Upper lobe of right lung (tissue), 1 donor: Measurements from ENCODE around the gene NDUFB10. TPM values are rescaled to one million over a fixed set of nuclear protein-coding genes. Genes with fewer than 3 reads are reported as not detected.

Experiments
- ATAC-seq: fragments of 200-7000 bp; cut with Tn5 transposase; one replicate; pipeline ENCODE4 v1.9.1; 2020; ENCODE audit warnings: mild to moderate bottlenecking, moderate library complexity
- DNase-seq: peaks from one replicate; pipeline ENCODE4 v3.0.0-alpha.2; 2020
- H3K27ac ChIP-seq: fragments of 200-600 bp; one replicate; pipeline ENCODE4 v1.8.0; 2022
- H3K27me3 ChIP-seq: fragments of 200-600 bp; one replicate; pipeline ENCODE4 v1.8.0; 2022; ENCODE audit warnings: mild to moderate bottlenecking
- H3K36me3 ChIP-seq: fragments of 200-600 bp; one replicate; pipeline ENCODE4 v1.8.0; 2022
- H3K4me1 ChIP-seq: fragments of 200-600 bp; one replicate; pipeline ENCODE4 v1.8.0; 2022
- H3K4me3 ChIP-seq: fragments of 200-600 bp; one replicate; pipeline ENCODE4 v1.8.0; 2022; ENCODE audit warnings: mild to moderate bottlenecking
- H3K9me3 ChIP-seq: fragments of 200-600 bp; one replicate; pipeline ENCODE4 v1.8.0; 2022
- intact Hi-C: fragments of 100-400 bp; cut with DNase I; formaldehyde crosslinking; loops from one replicate; pipeline ENCODE4 v1.11.0; 2022
- total RNA-seq: library from RNA; stranded (reverse); fragmentation: NEBNext Ultra II Directional; extraction: Animal tissue kit (Norgen Biotek cat#: 25700); gene quantifications from one replicate; pipeline ENCODE4 v1.2.1, GENCODE V29; 2021
- TF ChIP-seq, protein P1 (sequence below): fragments of 200-600 bp; IDR thresholded peaks from one replicate; pipeline ENCODE4 v1.8.0; 2022; ENCODE audit warnings: antibody characterized with exemption
- donor health status: DM: no; HTN: yes; CAD: no; lungs with severe emphysema.

Gene NDUFB10
- total RNA-seq, 1 donor from 2014 or later, result 86.7 TPM

- Histone ChIP-seq H3K27me3 (peaks cover 27% of the 10 kb centered on the region), H3K27ac (peak overlapping the region; percentile 53), H3K36me3 (peaks cover 8% of the 10 kb centered on the region), H3K9me3 (no peaks in the 10 kb centered on the region), H3K4me1 (peaks cover 16% of the 10 kb centered on the region), H3K4me3 (peak overlapping the region; percentile 41)
- intact Hi-C loops, result no loop called here
- ATAC-seq (peak; percentile 93), DNase-seq (peak; percentile 97)
- TF ChIP-seq, protein P1, sequence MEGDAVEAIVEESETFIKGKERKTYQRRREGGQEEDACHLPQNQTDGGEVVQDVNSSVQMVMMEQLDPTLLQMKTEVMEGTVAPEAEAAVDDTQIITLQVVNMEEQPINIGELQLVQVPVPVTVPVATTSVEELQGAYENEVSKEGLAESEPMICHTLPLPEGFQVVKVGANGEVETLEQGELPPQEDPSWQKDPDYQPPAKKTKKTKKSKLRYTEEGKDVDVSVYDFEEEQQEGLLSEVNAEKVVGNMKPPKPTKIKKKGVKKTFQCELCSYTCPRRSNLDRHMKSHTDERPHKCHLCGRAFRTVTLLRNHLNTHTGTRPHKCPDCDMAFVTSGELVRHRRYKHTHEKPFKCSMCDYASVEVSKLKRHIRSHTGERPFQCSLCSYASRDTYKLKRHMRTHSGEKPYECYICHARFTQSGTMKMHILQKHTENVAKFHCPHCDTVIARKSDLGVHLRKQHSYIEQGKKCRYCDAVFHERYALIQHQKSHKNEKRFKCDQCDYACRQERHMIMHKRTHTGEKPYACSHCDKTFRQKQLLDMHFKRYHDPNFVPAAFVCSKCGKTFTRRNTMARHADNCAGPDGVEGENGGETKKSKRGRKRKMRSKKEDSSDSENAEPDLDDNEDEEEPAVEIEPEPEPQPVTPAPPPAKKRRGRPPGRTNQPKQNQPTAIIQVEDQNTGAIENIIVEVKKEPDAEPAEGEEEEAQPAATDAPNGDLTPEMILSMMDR, result no peak
These were observed 32.8 kb downstream of the NDUFB10 start for GRCh38 chr16:1991948-1992703.

DNA sequence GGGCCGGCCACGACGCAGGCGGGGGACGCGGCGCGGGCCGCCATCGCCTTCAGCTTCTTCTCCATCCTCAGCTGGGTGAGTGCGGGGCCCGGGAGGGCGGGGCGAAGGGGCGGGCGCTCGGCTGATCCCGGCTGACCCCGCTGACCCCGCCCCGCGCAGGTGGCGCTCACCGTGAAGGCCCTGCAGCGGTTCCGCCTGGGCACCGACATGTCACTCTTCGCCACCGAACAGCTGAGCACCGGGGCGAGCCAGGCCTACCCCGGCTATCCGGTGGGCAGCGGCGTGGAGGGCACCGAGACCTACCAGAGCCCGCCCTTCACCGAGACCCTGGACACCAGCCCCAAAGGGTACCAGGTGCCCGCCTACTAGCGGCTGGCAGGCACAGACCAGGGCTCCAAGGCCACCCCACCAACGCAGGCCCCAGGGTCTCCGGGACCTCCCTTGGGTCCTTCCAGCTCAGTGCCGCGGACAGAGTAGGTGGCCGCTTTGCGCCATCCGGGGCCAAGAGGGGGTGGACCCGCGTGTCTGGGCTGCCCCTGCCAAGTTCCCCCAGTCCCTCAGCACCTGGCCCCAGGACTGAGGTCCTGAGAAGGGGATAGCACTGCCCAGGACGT, 33.5 kb downstream of the NDUFB10 start:
- Histone ChIP-seq H3K27me3 (peaks cover 27% of the 10 kb centered on the region), H3K4me3 (no peak overlapping the region), H3K36me3 (peaks cover 13% of the 10 kb centered on the region), H3K9me3 (no peaks in the 10 kb centered on the region), H3K4me1 (peaks cover 16% of the 10 kb centered on the region), H3K27ac (no peak overlapping the region)
- ATAC-seq (no peak), DNase-seq (no peak)
- TF ChIP-seq, protein P1, result no peak
- intact Hi-C loops, result no loop called here

GRCh38 chr16:1993731-1994131, 34.4 kb downstream of the NDUFB10 start:
- peaks cover 22% of the 10 kb centered on the region for H3K36me3 ChIP-seq
- DNase-seq (peak; percentile 70), ATAC-seq (no peak)
- H3K4me1 ChIP-seq, result peaks cover 23% of the 10 kb centered on the region
- no peak overlapping the region for H3K27ac ChIP-seq
- H3K4me3 ChIP-seq, result no peak overlapping the region
- TF ChIP-seq, protein P1, result no peak
- H3K9me3 ChIP-seq, result no peaks in the 10 kb centered on the region
- peaks cover 24% of the 10 kb centered on the region for H3K27me3 ChIP-seq
- intact Hi-C loops, result no loop called here

DNA sequence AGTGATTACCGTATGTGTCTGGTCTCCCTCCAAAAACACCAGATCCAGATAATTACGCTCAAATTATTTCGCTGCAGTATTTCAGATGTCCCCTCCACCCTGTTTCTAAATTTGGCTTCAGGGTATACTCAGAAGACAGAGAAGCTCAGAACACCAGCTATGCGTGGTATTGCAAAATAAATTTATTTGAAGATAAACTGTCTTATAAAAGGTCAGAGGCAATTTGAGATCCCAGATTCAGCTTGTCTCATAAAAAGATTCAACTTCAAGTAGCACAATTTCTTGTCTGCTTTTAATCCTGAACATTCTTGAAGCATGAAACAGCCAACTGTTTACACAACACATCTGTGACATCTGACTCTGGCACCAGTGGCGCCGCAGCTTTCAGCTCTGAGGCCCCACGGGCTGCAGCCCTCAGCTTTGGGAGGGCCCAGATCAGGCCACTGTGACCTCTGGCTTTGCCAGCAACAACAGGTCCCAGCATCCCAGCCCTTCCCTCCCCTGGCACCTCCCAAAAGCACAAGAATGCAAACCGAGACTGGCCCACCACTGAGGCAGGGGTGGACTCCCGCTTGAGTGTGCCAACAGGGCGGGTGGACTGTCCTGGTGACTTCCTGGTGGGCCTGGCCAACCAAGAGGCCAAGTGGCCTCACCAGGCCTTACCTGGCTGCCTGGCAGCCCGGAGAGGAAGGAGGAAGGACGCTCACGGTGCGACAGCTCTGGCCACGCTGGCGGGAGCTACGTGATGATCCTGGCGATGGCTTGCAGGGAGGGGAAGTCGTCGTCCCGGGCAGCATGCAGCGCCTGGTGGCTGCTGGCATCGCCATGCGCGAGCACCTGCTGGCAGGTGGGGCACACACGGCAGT, 38.4 kb downstream of the NDUFB10 start:
- Histone ChIP-seq H3K4me3 (no peak overlapping the region), H3K9me3 (no peaks in the 10 kb centered on the region), H3K27me3 (no peaks in the 10 kb centered on the region), H3K27ac (peak overlapping the region; percentile 47), H3K4me1 (peaks cover 6% of the 10 kb centered on the region), H3K36me3 (peaks cover 62% of the 10 kb centered on the region)
- ATAC-seq (no peak), DNase-seq (no peak)
- intact Hi-C loops, result no loop called here
- TF ChIP-seq, protein P1, result no peak

DNA sequence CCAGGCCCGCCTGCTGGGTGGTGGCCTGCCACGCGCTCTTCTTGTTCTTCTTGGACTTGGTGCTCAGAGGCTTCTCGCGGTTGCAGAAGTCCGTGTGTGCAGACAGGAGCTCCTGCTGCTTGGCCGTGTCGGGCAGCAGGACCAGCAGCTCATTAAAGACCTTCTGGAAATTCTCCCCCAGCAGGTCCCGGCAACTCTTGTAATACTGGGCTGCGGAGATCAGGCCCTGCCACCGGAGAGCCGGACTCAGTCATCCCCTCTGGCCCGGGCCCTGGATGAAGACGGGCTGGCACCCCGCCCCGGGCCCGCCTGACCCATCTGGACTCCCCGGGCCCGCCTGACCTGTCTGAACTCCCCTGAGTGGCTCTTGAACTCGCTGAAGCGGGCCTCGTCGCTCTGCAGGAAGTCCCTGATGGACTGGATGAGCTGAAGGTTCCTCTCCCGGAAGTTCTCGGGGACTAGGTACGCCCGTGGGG, 39.1 kb downstream of the NDUFB10 start:
- TF ChIP-seq, protein P1, result no peak
- Histone ChIP-seq H3K4me1 (peaks cover 8% of the 10 kb centered on the region), H3K27me3 (no peaks in the 10 kb centered on the region), H3K27ac (peak overlapping the region; percentile 47), H3K9me3 (no peaks in the 10 kb centered on the region), H3K4me3 (no peak overlapping the region), H3K36me3 (peaks cover 69% of the 10 kb centered on the region)
- no peak for ATAC-seq
- intact Hi-C loops, result no loop called here
- no peak for DNase-seq
